PFSK-1 (cell line): ENCODE results near the gene MDN1.

Experiments used
- REST ChIP-seq, 2 experiments: IDR thresholded peaks; 2 replicates each; pipeline versions ENCODE4 v1.6.1 to v1.8.0; 2011 to 2012; ENCODE audit warnings: low read depth in 2 of 2, low read length in 2 of 2, control low read depth in 1 of 2, inconsistent platforms in 1 of 2, mild to moderate bottlenecking in 1 of 2, moderate library complexity in 1 of 2; ENCODE audit not compliant: insufficient read depth in 1 of 2
- SIN3A ChIP-seq: IDR thresholded peaks from 2 replicates; pipeline ENCODE4 v1.6.1; 2012; ENCODE audit warnings: mild to moderate bottlenecking, low read length, moderate library complexity, borderline replicate concordance; ENCODE audit not compliant: insufficient read depth
- TAF1 ChIP-seq: IDR thresholded peaks from 2 replicates; pipeline ENCODE4 v1.6.1; 2012; ENCODE audit warnings: low read length, control low read depth, borderline replicate concordance; ENCODE audit not compliant: insufficient read depth

DNA sequence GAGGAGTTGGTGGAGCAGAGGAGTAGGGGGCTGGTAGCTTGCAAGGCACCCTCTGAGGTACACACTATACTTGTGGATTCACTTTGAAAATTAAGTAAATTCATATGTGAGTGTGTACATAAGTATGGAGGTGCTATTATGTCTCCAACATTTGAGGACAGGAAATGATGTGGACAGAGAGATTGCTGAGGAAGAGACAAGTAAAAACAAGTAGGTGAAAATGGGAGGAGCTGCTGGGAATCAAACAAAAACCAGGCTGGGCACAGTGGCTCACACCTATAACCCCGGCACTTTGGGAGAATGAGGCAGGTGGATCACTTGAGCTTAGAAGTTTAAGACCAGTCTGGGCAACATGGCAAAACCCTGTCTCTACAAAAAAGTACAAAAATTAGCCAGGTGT is 111.8 kb downstream of the MDN1 start:
- no peak for TF ChIP-seq REST (IDR thresholded peaks at IDR 0.05; ENCODE audit: insufficient read depth in 1 of 2, low read depth in 2 of 2, low read length in 2 of 2)
- no peak for TF ChIP-seq SIN3A
- no peak for TF ChIP-seq TAF1
